Stimulated activated CD4-positive, alpha-beta T cell treated with anti-CD3 and anti-CD28 coated beads, Interleukin-1b, Interleukin-23, amount 100 ng/mL, for 4 hours (primary cell): ENCODE results near the gene SOST.
"Not testable (repeated sequence)": the region's sequence is repeated elsewhere in the genome, so short reads cannot be mapped to it uniquely, and the experiment has no call there.

Source experiments
- DNase-seq, 2 donors: peaks; one replicate each; pipeline ENCODE4 v3.0.0-alpha.2; 2020; ENCODE audit warnings: low read depth in 2 of 2

SOST gene

DNA sequence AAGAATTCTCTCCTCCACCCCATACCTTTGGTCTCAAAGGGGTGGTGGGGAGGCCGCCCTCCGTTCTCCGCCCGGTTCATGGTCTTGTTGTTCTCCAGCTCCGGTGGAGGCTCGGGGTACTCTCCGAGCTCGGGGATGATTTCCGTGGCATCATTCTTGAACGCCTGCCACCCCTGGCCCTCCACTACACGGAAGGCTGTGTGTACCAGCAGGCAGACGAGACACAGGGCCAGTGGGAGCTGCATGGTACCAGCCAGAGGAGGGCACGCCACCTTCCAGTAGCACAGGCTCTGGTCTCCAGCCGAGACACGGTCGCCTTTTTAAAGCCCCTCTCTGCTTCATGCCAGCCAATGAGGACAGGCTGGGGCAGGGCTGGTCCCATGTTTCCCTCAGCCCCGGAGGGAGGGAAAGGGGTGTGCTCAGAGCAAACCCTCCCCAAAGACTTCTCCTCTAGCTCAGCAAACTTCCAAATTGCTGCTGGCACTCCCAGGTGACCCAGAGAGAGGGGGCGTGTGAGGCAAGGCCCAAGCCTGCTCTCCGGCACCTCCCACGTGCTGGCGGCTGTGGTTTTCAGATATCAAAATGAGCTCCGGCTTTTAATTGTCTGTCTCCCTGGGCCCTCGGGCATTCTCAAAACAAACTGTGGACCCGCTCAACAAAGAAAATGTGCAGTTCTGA, at the start of gene SOST:
TSS of gene SOST (minus strand) at position 295 of the 678 bp plus-strand sequence. CDS start at position 245, 50 bp downstream.
- no peak for DNase-seq

GRCh38 chr17:43808076-43808475, 49.5 kb upstream of the SOST start:
- no peak for DNase-seq

- no peak for DNase-seq
Observed at GRCh38 chr17:43805117-43805516, 46.5 kb upstream of the SOST start.

GRCh38 chr17:43803758-43804157, 45.2 kb upstream of the SOST start:
- DNase-seq = no peak

DNA sequence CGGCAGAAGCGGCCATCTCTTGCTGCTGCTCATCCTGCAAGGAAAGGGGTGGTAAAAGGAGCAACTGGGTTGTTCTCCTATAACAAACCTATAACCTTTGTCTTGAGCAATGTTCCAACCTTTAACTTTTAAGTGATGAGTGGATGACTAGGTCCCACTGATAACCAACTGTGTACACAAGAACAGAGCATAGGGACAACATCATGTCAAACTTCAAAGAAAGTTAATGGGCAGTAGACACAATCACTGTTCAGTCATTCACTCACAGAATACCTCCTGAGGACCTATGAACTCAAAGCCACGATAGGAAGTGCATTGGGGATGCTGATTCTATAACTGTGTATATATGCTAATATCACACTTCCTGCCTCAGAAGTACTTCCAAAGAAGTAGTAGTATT, 43.3 kb upstream of the SOST start:
- no peak for DNase-seq

DNA sequence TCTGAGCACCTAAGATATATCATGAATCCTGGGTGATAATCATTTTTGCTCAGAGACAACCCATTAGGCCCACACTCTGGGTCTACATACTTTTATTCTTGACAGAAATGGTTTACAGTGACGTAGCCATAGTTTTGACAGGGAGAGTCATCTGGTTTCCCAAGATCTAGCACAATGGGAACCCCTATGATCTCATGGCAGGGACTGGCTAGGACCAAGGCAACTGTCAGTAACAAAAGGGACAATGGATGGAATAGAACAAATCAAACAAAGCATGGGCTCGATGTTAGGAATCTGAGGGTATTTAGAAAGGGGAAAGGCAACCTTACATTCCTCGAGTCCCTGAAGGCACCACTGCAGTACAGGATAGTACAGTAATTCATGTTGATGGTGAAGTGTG, 42.1 kb upstream of the SOST start:
- no peak for DNase-seq

GRCh38 chr17:43799047-43799446, 40.5 kb upstream of the SOST start:
- no peak for DNase-seq

GRCh38 chr17:43798024-43798423, 39.4 kb upstream of the SOST start:
- DNase-seq = not testable (repeated sequence)

GRCh38 chr17:43792668-43793067, 34.1 kb upstream of the SOST start:
- DNase-seq = not testable (repeated sequence)

DNA sequence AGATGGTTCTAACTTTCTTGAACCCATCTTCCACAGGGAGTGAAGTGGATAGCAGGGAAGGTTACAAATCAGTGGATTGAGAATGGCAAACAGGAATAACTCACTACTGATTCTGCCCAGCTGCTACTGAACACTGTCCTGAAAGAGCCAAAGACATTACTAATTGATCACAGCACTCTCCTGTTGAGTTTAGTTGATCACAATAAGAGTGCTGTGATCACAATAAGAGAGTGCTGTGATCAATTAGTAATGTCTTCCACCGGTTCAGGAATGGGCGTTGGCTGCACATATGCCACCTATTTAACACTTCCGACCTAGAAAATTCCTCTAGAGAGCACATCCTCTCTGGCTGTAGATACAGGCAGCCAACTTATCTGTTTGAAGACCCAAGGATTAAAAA, 33.0 kb upstream of the SOST start:
- no peak for DNase-seq

GRCh38 chr17:43790311-43790940, 31.8 kb upstream of the SOST start:
- DNase-seq = no peak

- no peak for DNase-seq
Observed at GRCh38 chr17:43789482-43789881, 30.9 kb upstream of the SOST start.

DNA sequence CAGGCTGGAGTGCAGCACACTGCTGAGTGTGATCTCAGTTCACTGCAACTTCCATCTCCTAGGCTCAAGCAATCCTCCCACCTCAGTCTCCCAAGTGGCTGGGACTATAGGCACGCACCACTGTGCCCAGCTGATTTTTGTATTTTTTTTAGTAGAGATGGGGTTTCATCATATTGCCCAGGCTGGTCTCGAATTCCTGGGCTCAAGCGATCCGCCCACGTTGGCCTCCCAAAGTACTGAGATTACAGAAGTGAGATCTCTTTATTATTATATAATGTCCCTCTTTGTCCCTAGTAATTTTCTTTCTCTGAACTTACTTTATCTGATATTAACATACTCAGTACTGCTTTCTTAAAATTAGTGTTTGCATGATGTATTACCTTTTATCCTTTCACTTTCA, 29.9 kb upstream of the SOST start:
- DNase-seq = no peak

DNA sequence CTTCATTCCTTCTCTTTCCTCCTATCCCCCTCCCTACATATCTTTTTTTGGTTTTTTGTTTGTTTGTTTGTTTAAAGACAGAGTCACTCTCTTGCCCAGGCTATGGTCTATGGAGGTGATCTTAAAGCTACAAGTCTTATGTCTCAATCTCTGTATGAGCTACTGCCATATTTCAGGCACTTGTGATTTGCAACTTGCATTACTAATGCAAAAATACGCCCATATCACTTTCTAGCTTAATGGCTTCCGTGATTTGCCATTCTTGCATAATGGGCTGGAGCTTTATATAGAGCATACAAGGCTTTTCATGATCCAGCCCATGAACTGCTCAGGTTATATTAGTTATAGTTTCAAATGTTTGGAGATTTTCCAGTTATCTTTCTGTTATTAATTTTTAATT, 29.1 kb upstream of the SOST start:
- DNase-seq = no peak

DNA sequence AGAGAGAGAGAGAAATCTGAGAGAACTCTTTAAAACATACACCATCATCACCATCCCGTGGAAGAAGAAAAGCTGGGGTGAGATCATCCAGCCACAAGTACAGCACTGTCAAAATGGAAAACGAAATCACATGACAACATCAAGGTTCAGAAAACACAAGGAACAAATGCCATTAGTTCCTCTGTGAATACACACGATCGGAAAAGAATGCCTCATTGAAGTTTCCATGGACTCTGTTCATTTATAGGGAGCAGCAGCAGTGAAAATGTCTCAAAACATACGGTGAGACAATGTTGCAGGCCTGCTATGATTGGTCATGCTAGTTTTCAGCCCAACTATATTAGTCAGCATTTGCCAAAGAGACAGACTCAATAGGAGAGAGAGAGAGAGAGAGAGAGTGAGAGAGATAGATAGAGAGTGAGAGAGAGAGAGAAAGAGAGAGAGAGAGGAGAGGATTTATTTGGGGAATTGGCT, 26.1 kb upstream of the SOST start:
- no peak for DNase-seq

GRCh38 chr17:43784068-43784467, 25.5 kb upstream of the SOST start:
- no peak for DNase-seq

GRCh38 chr17:43782913-43783680, 24.5 kb upstream of the SOST start:
- no peak for DNase-seq

DNA sequence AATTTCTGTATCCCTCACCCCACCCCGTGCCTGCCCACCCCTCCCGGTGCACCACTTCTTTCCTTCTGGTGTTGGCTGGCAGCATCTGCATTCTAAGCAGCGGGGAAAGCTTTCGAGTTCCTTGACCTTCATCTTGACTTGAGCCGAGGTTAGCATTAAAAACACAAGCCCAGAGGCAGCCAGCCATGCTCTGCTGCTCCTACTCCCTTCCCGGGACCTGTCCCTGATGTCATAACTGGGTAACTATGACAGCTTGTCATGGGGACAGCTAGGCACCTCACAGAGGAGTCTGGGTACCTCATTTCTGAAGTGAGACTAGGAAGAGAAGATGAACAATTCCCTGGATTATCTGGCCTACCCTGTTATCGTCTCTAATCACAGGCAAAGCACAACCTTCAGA, 21.5 kb upstream of the SOST start, which contains the start of gene CFAP97D1:
TSS of gene CFAP97D1 (plus strand) at position 301 of the 400 bp plus-strand sequence. CDS start at position 329, 28 bp downstream.
- DNase-seq = no peak

- DNase-seq = no peak
Observed at GRCh38 chr17:43779145-43780125, 20.8 kb upstream of the SOST start.

DNA sequence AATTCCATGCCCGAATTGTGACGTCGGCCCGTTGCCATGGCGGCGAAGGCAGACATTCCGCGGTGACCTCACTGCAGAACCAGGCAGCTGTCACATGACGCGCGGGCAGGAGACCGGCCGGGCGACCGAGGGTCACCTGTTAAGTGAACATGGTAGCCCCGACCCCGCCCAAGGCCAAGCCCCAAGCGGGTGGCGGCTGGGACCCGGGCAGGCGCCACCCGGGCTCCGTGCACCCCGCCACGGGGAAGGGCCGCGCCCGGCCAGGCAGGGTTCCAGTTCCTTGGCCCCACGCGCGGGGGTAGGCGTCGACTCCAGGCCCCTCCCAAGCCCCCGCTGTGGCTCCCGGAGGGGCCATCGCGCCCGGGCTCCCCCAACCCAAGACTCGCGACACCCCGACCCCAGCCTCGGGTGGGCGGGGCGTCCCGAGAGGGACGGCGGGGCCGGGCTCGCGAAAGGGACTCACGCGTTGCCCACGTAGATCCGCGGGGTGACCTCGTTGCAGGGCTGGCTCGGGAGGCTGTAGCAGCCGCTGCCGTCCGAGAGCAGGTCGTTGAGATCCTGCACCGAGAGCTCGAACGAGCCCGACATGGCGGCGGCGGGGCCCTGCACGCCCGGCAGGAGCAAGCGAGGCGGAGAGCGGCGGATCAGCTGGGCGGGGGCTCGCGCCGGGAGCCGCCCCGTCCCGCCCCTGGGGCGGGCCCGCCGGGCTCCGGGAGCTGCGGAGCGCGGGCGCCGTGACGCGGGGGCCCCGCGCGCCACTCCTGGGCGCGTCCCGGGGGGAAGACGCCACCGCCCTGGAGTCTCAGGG, 19.9 kb upstream of the SOST start, which contains the start of gene DUSP3:
TSS of gene DUSP3 (minus strand) at position 641 of the 808 bp plus-strand sequence. CDS start at position 588, 53 bp downstream.
- peak; percentile 56 to 68 for DNase-seq
